Stomach (tissue), 4 donors: ENCODE measurements around the gene TRIP4.

Experiments
- CTCF ChIP-seq, 7 experiments: fragments of 450-650 bp in 4 of 7; fragments of 200-600 bp in 3 of 7; sonication (generic) in 3 of 7; IDR thresholded peaks; one replicate each; pipeline ENCODE4 v1.5.1; 2016 to 2019; ENCODE audit warnings: antibody characterized with exemption in 7 of 7, control low read depth in 2 of 7, mild to moderate bottlenecking in 1 of 7
- EP300 ChIP-seq: sonication (generic); formaldehyde crosslinking; IDR thresholded peaks from one replicate; pipeline ENCODE4 v1.6.1; 2017; ENCODE audit warnings: antibody characterized with exemption
- POLR2A ChIP-seq, 4 donors: fragments of 450-650 bp; IDR thresholded peaks; one replicate each; pipeline ENCODE4 v1.6.1; 2016; ENCODE audit warnings: antibody characterized with exemption in 4 of 4, control low read depth in 2 of 4, mild to moderate bottlenecking in 1 of 4, moderate library complexity in 1 of 4
- POLR2AphosphoS5 ChIP-seq, 3 donors: sonication (generic); formaldehyde crosslinking; IDR thresholded peaks; one replicate each; pipeline ENCODE4 v1.6.1; 2016; ENCODE audit warnings: antibody characterized with exemption in 3 of 3

- no peak for TF ChIP-seq CTCF (IDR thresholded peaks at IDR 0.05)
- TF ChIP-seq POLR2A (IDR thresholded peaks at IDR 0.05) = no peak
- no peak for TF ChIP-seq POLR2AphosphoS5 (IDR thresholded peaks at IDR 0.05)
- no peak for TF ChIP-seq EP300
These were observed 65.5 kb downstream of the TRIP4 start for GRCh38 chr15:64452988-64453688.
